ENCODE data around the gene EIF4H. TPM values are rescaled to one million over a fixed set of nuclear protein-coding genes. Genes with fewer than 3 reads are reported as not detected.

Gene EIF4H
- total and polyA plus RNA-seq, 2 experiments from 2014 or later, result 183 to 309 TPM

DNA sequence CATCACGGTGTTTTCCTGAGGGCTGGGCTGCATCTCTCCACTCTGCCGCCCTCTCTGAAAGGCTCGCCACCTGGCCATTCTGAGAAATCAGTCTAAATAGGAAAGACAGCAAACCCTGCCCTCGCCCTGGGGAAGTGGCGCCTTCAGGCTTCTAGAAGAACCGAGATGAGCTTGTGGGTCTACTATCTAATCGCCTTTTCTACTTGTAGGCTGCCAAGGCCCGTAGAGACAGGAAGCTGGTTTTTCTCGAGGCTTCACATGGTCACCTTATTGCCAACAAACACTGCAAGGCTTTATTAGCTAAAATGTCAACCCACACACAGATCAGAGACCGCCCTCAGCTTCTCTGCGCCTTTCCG is 57.1 kb downstream of the EIF4H start:
- Mint-ChIP-seq H3K36me3 (ENCODE audit: low read depth) (peaks cover 77% of the 10 kb centered on the region), H3K27me3 (ENCODE audit: insufficient read depth, low read depth, poor library complexity) (peaks cover 4% of the 10 kb centered on the region), H3K27ac (no peak overlapping the region; the same call in 1 of the 2 replicates), H3K9me3 (no peaks in the 10 kb centered on the region), H3K4me1 (no peaks in the 10 kb centered on the region), H3K4me3 (no peak overlapping the region)
- Histone ChIP-seq H3K4me3 (no peak overlapping the region), H3K9me2 (ENCODE audit: insufficient read depth) (no peaks in the 10 kb centered on the region), H3K4me2 (no peak overlapping the region), H3K27ac (ENCODE audit: low read depth) (no peak overlapping the region), H3K36me3 (ENCODE audit: insufficient read depth) (peaks cover 41% of the 10 kb centered on the region), H3K4me1 (ENCODE audit: insufficient read depth) (no peaks in the 10 kb centered on the region), H4K20me1 (replicated peaks; ENCODE audit: insufficient read depth) (0 out of 2 replicates have a peak, but pooled peaks cover 3% of the 10 kb centered on the region), H3K27me3 (ENCODE audit: insufficient read depth) (no peaks in the 10 kb centered on the region), H3F3A (replicated peaks; ENCODE audit: low read depth) (peaks cover 5% of the 10 kb centered on the region; the same call in 1 of the 2 replicates), H2AFZ (no peak overlapping the region), H3K79me2 (replicated peaks; ENCODE audit: insufficient read depth) (no peaks in the 10 kb centered on the region)
- DNase-seq (ENCODE audit: low spot score) (no peak), ATAC-seq (no peak)
- TF ChIP-seq STAT1 (IDR thresholded peaks at IDR 0.05; ENCODE audit: unreplicated experiment) (no peak), EZH2phosphoT487 (IDR thresholded peaks at IDR 0.05; ENCODE audit: unreplicated experiment) (no peak), ZNF331 (CRISPR knock-in tag; IDR thresholded peaks at IDR 0.05; ENCODE audit: low read depth) (no peak), JUNB (IDR thresholded peaks at IDR 0.05; ENCODE audit: unreplicated experiment) (no peak), POLR2AphosphoS5 (IDR thresholded peaks at IDR 0.05; ENCODE audit: low read depth) (no peak), ZNF114 (CRISPR knock-in tag; IDR thresholded peaks at IDR 0.05) (no peak), CREB1 (CRISPR knock-in tag; IDR thresholded peaks at IDR 0.05; ENCODE audit: low read depth) (no peak), NANOG (IDR thresholded peaks at IDR 0.05; ENCODE audit: borderline replicate concordance) (no peak), EZH2 (IDR thresholded peaks at IDR 0.05; ENCODE audit: low read depth, unreplicated experiment) (no peak)
- TF ChIP-seq, protein P1, sequence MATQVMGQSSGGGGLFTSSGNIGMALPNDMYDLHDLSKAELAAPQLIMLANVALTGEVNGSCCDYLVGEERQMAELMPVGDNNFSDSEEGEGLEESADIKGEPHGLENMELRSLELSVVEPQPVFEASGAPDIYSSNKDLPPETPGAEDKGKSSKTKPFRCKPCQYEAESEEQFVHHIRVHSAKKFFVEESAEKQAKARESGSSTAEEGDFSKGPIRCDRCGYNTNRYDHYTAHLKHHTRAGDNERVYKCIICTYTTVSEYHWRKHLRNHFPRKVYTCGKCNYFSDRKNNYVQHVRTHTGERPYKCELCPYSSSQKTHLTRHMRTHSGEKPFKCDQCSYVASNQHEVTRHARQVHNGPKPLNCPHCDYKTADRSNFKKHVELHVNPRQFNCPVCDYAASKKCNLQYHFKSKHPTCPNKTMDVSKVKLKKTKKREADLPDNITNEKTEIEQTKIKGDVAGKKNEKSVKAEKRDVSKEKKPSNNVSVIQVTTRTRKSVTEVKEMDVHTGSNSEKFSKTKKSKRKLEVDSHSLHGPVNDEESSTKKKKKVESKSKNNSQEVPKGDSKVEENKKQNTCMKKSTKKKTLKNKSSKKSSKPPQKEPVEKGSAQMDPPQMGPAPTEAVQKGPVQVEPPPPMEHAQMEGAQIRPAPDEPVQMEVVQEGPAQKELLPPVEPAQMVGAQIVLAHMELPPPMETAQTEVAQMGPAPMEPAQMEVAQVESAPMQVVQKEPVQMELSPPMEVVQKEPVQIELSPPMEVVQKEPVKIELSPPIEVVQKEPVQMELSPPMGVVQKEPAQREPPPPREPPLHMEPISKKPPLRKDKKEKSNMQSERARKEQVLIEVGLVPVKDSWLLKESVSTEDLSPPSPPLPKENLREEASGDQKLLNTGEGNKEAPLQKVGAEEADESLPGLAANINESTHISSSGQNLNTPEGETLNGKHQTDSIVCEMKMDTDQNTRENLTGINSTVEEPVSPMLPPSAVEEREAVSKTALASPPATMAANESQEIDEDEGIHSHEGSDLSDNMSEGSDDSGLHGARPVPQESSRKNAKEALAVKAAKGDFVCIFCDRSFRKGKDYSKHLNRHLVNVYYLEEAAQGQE (IDR thresholded peaks at IDR 0.05; ENCODE audit: unreplicated experiment), result no peak
- TF ChIP-seq, protein P2, sequence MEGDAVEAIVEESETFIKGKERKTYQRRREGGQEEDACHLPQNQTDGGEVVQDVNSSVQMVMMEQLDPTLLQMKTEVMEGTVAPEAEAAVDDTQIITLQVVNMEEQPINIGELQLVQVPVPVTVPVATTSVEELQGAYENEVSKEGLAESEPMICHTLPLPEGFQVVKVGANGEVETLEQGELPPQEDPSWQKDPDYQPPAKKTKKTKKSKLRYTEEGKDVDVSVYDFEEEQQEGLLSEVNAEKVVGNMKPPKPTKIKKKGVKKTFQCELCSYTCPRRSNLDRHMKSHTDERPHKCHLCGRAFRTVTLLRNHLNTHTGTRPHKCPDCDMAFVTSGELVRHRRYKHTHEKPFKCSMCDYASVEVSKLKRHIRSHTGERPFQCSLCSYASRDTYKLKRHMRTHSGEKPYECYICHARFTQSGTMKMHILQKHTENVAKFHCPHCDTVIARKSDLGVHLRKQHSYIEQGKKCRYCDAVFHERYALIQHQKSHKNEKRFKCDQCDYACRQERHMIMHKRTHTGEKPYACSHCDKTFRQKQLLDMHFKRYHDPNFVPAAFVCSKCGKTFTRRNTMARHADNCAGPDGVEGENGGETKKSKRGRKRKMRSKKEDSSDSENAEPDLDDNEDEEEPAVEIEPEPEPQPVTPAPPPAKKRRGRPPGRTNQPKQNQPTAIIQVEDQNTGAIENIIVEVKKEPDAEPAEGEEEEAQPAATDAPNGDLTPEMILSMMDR (conservative IDR thresholded peaks at IDR 0.05; ENCODE audit: low read depth in 2 of 2), result no peak
- TF ChIP-seq, protein P3, sequence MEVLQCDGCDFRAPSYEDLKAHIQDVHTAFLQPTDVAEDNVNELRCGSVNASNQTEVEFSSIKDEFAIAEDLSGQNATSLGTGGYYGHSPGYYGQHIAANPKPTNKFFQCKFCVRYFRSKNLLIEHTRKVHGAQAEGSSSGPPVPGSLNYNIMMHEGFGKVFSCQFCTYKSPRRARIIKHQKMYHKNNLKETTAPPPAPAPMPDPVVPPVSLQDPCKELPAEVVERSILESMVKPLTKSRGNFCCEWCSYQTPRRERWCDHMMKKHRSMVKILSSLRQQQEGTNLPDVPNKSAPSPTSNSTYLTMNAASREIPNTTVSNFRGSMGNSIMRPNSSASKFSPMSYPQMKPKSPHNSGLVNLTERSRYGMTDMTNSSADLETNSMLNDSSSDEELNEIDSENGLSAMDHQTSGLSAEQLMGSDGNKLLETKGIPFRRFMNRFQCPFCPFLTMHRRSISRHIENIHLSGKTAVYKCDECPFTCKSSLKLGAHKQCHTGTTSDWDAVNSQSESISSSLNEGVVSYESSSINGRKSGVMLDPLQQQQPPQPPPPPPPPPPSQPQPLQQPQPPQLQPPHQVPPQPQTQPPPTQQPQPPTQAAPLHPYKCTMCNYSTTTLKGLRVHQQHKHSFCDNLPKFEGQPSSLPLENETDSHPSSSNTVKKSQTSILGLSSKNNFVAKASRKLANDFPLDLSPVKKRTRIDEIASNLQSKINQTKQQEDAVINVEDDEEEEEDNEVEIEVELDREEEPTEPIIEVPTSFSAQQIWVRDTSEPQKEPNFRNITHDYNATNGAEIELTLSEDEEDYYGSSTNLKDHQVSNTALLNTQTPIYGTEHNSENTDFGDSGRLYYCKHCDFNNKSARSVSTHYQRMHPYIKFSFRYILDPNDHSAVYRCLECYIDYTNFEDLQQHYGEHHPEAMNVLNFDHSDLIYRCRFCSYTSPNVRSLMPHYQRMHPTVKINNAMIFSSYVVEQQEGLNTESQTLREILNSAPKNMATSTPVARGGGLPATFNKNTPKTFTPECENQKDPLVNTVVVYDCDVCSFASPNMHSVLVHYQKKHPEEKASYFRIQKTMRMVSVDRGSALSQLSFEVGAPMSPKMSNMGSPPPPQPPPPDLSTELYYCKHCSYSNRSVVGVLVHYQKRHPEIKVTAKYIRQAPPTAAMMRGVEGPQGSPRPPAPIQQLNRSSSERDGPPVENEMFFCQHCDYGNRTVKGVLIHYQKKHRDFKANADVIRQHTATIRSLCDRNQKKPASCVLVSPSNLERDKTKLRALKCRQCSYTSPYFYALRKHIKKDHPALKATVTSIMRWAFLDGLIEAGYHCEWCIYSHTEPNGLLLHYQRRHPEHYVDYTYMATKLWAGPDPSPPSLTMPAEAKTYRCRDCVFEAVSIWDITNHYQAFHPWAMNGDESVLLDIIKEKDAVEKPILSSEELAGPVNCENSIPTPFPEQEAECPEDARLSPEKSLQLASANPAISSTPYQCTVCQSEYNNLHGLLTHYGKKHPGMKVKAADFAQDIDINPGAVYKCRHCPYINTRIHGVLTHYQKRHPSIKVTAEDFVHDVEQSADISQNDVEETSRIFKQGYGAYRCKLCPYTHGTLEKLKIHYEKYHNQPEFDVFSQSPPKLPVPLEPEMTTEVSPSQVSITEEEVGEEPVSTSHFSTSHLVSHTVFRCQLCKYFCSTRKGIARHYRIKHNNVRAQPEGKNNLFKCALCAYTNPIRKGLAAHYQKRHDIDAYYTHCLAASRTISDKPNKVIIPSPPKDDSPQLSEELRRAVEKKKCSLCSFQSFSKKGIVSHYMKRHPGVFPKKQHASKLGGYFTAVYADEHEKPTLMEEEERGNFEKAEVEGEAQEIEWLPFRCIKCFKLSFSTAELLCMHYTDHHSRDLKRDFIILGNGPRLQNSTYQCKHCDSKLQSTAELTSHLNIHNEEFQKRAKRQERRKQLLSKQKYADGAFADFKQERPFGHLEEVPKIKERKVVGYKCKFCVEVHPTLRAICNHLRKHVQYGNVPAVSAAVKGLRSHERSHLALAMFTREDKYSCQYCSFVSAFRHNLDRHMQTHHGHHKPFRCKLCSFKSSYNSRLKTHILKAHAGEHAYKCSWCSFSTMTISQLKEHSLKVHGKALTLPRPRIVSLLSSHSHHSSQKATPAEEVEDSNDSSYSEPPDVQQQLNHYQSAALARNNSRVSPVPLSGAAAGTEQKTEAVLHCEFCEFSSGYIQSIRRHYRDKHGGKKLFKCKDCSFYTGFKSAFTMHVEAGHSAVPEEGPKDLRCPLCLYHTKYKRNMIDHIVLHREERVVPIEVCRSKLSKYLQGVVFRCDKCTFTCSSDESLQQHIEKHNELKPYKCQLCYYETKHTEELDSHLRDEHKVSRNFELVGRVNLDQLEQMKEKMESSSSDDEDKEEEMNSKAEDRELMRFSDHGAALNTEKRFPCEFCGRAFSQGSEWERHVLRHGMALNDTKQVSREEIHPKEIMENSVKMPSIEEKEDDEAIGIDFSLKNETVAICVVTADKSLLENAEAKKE (CRISPR knock-in tag; IDR thresholded peaks at IDR 0.05), result no peak
- TF ChIP-seq, protein P4, sequence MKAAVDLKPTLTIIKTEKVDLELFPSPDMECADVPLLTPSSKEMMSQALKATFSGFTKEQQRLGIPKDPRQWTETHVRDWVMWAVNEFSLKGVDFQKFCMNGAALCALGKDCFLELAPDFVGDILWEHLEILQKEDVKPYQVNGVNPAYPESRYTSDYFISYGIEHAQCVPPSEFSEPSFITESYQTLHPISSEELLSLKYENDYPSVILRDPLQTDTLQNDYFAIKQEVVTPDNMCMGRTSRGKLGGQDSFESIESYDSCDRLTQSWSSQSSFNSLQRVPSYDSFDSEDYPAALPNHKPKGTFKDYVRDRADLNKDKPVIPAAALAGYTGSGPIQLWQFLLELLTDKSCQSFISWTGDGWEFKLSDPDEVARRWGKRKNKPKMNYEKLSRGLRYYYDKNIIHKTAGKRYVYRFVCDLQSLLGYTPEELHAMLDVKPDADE (IDR thresholded peaks at IDR 0.05), result no peak

Data from GM23338 (cell line).